K562 (cell line): ENCODE measurements around the gene UBE3D.

ENCODE experiments used
- CREB1 ChIP-seq, 2 experiments: sonication (generic) in 1 of 2; formaldehyde crosslinking in 1 of 2; IDR thresholded peaks; 2 replicates each; pipeline versions ENCODE4 v1.6.1 to v1.8.0; 2012 to 2022; ENCODE audit warnings: inconsistent platforms in 1 of 2, mild to moderate bottlenecking in 1 of 2, missing genetic modification reagents in 1 of 2, moderate library complexity in 1 of 2
- EZH2 ChIP-seq: IDR thresholded peaks from 2 replicates; pipeline ENCODE4 v1.6.1; 2012; ENCODE audit warnings: low read depth, mild to moderate bottlenecking, inconsistent platforms, low read length, borderline replicate concordance
- MED1 ChIP-seq: sonication (generic); formaldehyde crosslinking; IDR thresholded peaks from 2 replicates; pipeline ENCODE4 v1.8.1; 2023; ENCODE audit warnings: missing genetic modification reagents, borderline replicate concordance
- POLR2A ChIP-seq: fragments of 450-650 bp; conservative IDR thresholded peaks from 2 replicates; pipeline ENCODE4 v1.6.1; 2016
- POLR2AphosphoS2 ChIP-seq: IDR thresholded peaks from 2 replicates; pipeline ENCODE4 v1.6.1; 2012; ENCODE audit warnings: low read length, improper control_type of control experiment
- POLR2AphosphoS5 ChIP-seq: IDR thresholded peaks from 2 replicates; pipeline ENCODE4 v1.6.1; 2011; ENCODE audit warnings: mild to moderate bottlenecking, low read depth, low read length, moderate library complexity; ENCODE audit not compliant: control insufficient read depth, insufficient read depth
- RBM25 ChIP-seq: fragments of 200-400 bp; formaldehyde crosslinking; IDR thresholded peaks from 2 replicates; pipeline ENCODE4 v1.6.1; 2018; ENCODE audit warnings: low read length, low read depth, moderate library complexity; ENCODE audit not compliant: severe bottlenecking
- TBP ChIP-seq: optimal IDR thresholded peaks from 2 replicates; pipeline ENCODE3; 2011; ENCODE audit warnings: low read depth, low read length, improper control_type of control experiment
- ZBTB43 ChIP-seq: sonication (generic); formaldehyde crosslinking; IDR thresholded peaks from 2 replicates; pipeline ENCODE4 v1.8.0; 2023; ENCODE audit warnings: mild to moderate bottlenecking, missing genetic modification reagents

GRCh38 chr6:82878812-82879211 lies 186.8 kb downstream of the UBE3D start:
- TF ChIP-seq ZBTB43 (CRISPR knock-in tag), result no peak
- TF ChIP-seq POLR2A, result no peak
- no peak for TF ChIP-seq EZH2
- TF ChIP-seq POLR2AphosphoS5, result no peak
- TF ChIP-seq RBM25, result no peak
- TF ChIP-seq MED1, result no peak
- TF ChIP-seq CREB1 (IDR thresholded peaks at IDR 0.05), result no peak
- TF ChIP-seq CREB1 (CRISPR knock-in tag; IDR thresholded peaks at IDR 0.05), result no peak
- TF ChIP-seq TBP, result no peak
- TF ChIP-seq POLR2AphosphoS2, result no peak
